Subcutaneous abdominal adipose tissue (tissue), 5 donors: ENCODE measurements around the gene RPL31.

Source experiments
- H3K27ac ChIP-seq: one replicate; pipeline ENCODE4 v1.7.0; 2013; ENCODE audit warnings: low read depth, mild to moderate bottlenecking, inconsistent platforms, low read length, moderate library complexity
- H3K27me3 ChIP-seq, 5 donors: one replicate each; pipeline ENCODE4 v1.7.0; 2013; ENCODE audit warnings: low read length in 5 of 5, inconsistent platforms in 1 of 5; ENCODE audit not compliant: control insufficient read depth in 5 of 5, insufficient read depth in 4 of 5
- H3K36me3 ChIP-seq, 5 donors: one replicate each; pipeline ENCODE4 v1.7.0; 2013; ENCODE audit warnings: low read length in 5 of 5; ENCODE audit not compliant: control insufficient read depth in 5 of 5, insufficient read depth in 5 of 5
- H3K4me1 ChIP-seq, 5 donors: one replicate each; pipeline ENCODE4 v1.7.0; 2013; ENCODE audit warnings: low read length in 5 of 5, mild to moderate bottlenecking in 3 of 5, moderate library complexity in 1 of 5; ENCODE audit not compliant: control insufficient read depth in 5 of 5, insufficient read depth in 5 of 5
- H3K4me3 ChIP-seq, 5 donors: one replicate each; pipeline ENCODE4 v1.7.0; 2013; ENCODE audit warnings: low read length in 5 of 5, low read depth in 1 of 5
- H3K9ac ChIP-seq, 5 donors: one replicate each; pipeline ENCODE4 v1.7.0; 2013; ENCODE audit warnings: low read length in 5 of 5, mild to moderate bottlenecking in 4 of 5, moderate library complexity in 3 of 5
- H3K9me3 ChIP-seq, 5 donors: one replicate each; pipeline ENCODE4 v1.7.0; 2013; ENCODE audit warnings: low read length in 5 of 5; ENCODE audit not compliant: control insufficient read depth in 5 of 5
- donor health status: healthy.
- donor health status: healthy.
- donor health status: healthy.
- donor health status: healthy.
- donor health status: healthy.

The RPL31 gene

DNA sequence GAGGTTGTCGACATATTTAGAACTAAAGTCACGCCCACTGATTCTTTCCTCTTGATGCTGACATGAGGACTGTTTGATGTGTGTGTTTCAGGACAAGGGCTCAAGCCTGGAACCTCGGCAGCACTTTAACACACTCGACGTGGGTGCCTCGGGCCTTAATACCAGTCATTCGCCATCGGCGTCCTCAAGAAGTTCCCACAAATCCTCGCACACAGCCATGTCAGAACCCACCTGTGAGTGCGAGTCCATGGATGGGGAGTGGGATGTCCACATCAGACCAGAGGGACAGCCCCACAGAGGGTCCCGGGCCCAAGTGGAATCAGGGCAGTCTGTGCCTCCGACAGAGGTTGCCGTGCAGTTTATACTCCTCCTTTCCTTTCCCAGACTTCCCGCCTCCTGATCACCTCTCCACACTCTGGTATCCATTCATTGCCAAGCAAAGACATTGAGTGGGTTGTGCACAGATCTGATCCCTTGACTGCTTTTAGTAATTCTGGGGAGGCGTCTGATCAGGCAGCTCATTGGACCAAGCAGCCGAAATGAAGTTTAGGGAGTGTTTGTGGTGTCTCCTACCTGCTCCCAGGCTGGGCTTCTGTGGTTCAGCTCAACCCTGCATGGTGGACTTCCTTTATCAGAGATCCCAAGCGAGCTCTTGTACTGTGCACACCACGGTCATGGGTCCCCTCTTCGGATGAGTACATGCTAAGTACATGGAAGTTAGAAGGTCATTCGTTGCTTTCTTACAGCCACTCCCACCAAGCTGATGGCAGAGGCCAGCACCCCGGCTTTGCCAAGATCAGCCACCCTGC lies 27.2 kb upstream of the RPL31 start:
- H3K9ac ChIP-seq, result no peak overlapping the region
- H3K27me3 ChIP-seq, result peaks cover 0 to 2% (median 0%) of the 10 kb centered on the region in 5 donors
- no peak overlapping the region for H3K4me3 ChIP-seq
- H3K36me3 ChIP-seq, result peaks cover 0 to 19% (median 0%) of the 10 kb centered on the region in 5 donors
- no peaks in the 10 kb centered on the region for H3K4me1 ChIP-seq
- no peak overlapping the region for H3K27ac ChIP-seq
- no peaks in the 10 kb centered on the region for H3K9me3 ChIP-seq

DNA sequence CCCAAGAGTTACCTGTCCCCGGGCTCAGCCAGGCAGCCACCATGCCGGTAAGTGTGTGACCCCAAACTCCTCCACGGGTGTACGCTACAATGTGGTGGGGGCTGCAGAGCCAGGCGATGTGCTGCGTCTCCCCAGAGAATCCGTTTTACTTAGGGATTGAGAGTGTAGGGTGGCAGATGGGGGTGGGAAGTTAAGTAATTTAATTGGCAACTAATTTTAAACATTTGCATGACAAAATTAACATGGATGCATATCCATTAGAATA lies 26.6 kb upstream of the RPL31 start:
- Histone ChIP-seq H3K9me3 (no peaks in the 10 kb centered on the region), H3K27me3 (peaks cover 0 to 2% (median 0%) of the 10 kb centered on the region in 5 donors), H3K4me1 (no peaks in the 10 kb centered on the region), H3K27ac (no peak overlapping the region), H3K4me3 (no peak overlapping the region), H3K9ac (no peak overlapping the region), H3K36me3 (peaks cover 0 to 19% (median 0%) of the 10 kb centered on the region in 5 donors)

DNA sequence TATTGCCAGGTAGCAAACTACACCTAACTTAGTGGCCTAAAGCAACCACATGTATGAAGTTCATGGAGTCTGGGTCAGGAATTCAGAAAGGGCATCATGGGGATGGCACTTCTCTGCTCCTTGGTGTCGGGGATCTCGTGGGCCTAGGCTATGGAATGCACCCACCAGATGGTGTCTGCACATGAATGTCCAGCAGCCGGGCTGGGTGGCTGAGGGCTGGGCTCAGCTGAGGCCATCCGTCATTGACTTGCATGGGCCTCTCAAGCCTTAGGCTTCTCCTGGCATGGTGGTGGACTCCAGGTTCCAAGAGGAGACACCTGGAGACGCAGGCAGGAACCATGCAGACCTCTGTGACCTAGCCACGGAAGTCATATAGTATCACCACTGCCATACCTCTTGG lies 26.0 kb upstream of the RPL31 start:
- H3K4me1 ChIP-seq, result peaks cover 0 to 3% (median 0%) of the 10 kb centered on the region in 5 donors
- H3K27ac ChIP-seq, result no peak overlapping the region
- H3K27me3 ChIP-seq, result peaks cover 0 to 2% (median 0%) of the 10 kb centered on the region in 5 donors
- H3K36me3 ChIP-seq, result peaks cover 0 to 16% (median 0%) of the 10 kb centered on the region in 5 donors
- H3K9me3 ChIP-seq, result no peaks in the 10 kb centered on the region
- no peak overlapping the region for H3K9ac ChIP-seq
- no peak overlapping the region for H3K4me3 ChIP-seq

DNA sequence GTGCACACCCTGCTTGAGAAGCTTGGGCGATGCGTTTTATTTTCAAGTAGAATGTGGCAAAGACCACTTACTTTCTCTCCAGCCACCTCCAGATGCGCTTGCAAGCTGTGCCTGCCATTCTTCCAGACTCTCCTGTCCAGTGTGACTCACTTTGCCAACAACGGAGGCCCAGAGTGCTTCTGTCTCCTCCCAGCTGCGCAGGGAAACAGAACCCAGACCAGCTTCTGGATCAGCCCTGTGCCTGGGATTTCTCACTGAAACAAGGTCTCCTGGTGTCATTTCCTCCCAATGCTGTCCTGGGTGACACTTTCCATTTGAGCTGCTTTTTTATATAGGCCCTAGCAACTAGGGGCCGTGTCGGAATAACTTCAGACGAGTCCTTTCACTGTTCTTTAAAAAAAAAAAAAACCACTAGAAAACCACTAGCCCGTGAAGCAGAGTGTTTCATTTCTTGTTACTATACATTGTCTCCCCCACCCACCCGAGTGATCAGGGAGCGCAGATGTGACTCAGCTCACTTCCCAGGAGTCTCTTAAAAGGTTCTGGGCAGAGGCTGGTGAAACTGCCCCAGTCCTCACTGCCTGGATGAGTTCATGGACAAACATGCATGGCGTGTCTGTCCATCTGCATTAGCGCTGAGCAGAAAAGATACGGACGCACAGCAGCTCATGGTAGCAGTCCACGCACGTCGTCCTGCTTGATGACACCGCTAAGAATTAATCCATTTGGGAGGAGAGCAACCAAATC lies 25.3 kb upstream of the RPL31 start:
- peaks cover 0 to 16% (median 0%) of the 10 kb centered on the region in 5 donors for H3K36me3 ChIP-seq
- H3K9me3 ChIP-seq, result no peaks in the 10 kb centered on the region
- peaks cover 0 to 5% (median 0%) of the 10 kb centered on the region in 5 donors for H3K4me1 ChIP-seq
- H3K4me3 ChIP-seq, result no peak overlapping the region
- no peak overlapping the region for H3K27ac ChIP-seq
- H3K9ac ChIP-seq, result no peak overlapping the region
- H3K27me3 ChIP-seq, result peaks cover 0 to 2% (median 0%) of the 10 kb centered on the region in 5 donors

DNA sequence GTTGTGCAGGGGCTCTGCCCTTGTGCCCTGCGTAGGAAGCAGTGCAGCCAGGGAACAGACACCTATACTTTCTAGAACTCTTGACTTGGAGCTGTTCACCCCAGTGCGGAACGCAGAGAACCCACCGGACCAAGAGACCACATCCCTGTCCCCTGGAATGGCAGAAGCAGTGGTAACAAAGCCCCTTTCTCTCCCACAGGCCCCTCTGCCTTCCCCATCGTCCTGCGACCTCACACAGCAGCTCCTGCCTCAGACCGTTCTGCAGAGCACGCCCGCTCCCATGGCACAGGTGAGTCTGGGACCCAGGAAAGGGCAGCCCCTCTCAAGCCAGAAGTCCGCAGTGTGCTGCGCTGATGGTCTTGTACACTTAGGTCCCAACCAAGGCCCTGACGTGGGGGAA lies 24.6 kb upstream of the RPL31 start:
- Histone ChIP-seq H3K9me3 (no peaks in the 10 kb centered on the region), H3K36me3 (peaks cover 0 to 18% (median 4%) of the 10 kb centered on the region in 5 donors), H3K9ac (no peak overlapping the region), H3K4me1 (peaks cover 0 to 5% (median 0%) of the 10 kb centered on the region in 5 donors), H3K27me3 (no peaks in the 10 kb centered on the region), H3K27ac (no peak overlapping the region), H3K4me3 (no peak overlapping the region)

DNA sequence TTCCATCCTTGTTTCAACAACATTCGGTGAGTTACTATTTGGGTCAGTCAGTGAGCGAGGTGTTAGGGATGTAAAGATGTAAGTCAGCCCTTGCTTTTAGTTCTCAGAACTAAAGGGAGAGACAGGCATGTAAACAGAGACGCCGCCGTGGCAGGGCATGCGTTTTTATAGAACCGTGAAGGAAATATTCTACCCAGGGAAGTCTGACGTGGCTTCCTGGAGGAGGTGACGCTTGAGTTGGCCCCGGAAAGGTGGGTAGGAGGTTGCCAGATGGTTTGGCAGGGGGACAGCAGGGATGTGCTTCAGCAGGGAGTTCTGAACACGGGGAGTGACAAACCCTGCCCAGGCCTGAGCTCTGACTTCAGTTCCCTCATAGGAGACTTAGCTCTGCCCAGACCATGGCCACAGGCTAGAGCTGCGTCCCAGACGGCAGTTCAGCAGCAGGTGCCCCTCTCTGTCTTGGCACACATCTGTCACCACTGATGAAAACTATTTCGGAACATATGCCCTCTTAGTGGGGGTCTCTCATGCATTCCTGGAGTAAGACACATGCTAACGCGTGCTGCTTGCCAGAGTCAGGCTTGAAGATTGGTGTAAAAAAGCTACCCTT lies 23.4 kb upstream of the RPL31 start:
- H3K27me3 ChIP-seq, result no peaks in the 10 kb centered on the region
- H3K9ac ChIP-seq, result no peak overlapping the region
- no peak overlapping the region for H3K4me3 ChIP-seq
- peaks cover 0 to 17% (median 5%) of the 10 kb centered on the region in 5 donors for H3K36me3 ChIP-seq
- no peaks in the 10 kb centered on the region for H3K9me3 ChIP-seq
- peaks cover 0 to 5% (median 0%) of the 10 kb centered on the region in 5 donors for H3K4me1 ChIP-seq
- H3K27ac ChIP-seq, result no peak overlapping the region

DNA sequence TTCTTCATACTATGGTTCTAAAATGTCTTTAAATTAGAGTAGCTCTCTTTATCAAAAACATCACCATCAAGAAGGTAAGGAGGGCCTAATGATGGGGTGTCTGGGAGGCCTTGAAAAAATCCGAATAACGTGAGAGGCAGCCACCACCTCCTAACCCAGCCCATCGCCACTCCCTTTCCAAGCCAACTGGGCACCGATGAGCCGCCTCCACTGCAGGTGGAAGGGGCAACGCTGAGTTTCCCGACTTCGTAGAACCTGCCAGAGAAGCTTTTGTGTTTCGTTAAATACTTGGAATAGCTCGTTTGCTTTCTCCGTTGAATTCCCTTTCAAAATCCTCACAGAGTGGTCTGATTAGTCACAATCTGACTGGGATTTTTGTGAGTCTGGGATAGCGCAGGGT lies 22.0 kb upstream of the RPL31 start:
- Histone ChIP-seq H3K9me3 (no peaks in the 10 kb centered on the region), H3K27ac (no peak overlapping the region), H3K9ac (no peak overlapping the region), H3K4me1 (peaks cover 0 to 5% (median 0%) of the 10 kb centered on the region in 5 donors), H3K36me3 (peaks cover 0 to 15% (median 5%) of the 10 kb centered on the region in 5 donors), H3K4me3 (no peak overlapping the region), H3K27me3 (no peaks in the 10 kb centered on the region)

DNA sequence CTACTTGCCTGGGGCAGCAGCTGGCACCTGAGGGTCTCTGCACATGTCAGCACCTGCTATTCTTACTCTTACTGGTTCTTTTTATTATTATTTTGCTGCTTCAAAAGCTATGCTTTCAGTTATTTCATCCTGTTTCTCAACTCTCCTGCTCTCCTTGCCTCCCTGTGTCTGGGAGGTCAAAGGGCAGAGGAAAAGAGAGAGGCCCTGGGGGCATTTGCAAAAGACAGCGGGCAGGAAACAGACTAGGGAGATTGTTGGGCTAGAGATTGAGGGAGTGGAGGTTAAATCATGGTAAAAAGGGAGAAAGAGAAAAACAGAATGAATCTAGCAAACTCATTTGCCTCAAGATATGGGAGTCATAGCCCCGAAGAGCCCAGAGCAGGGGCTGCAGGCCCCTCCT lies 21.1 kb upstream of the RPL31 start:
- Histone ChIP-seq H3K27ac (no peak overlapping the region), H3K4me3 (no peak overlapping the region)

DNA sequence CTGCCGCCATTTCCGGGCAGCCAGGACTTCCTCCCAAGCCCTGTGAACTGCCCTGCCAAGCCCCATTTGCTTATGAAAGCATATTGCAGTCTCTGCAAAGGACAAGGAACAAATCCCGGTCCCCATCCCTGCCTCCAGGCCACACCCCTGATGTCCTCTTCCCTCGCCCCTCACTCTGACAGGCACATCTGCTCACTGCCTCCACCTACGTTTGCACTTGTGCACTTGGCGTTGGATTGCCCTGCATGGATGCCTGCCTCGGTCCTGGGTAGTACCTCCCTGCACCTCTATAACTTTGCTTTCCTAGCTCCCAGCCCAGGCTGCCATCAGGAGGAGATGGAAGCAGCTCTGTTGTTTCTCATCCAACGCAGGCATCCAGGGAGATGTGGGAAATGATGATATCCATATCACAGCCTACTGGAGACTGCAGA lies 19.6 kb upstream of the RPL31 start:
- H3K36me3 ChIP-seq, result peaks cover 0 to 7% (median 3%) of the 10 kb centered on the region in 5 donors
- no peaks in the 10 kb centered on the region for H3K9me3 ChIP-seq
- H3K27me3 ChIP-seq, result no peaks in the 10 kb centered on the region
- no peak overlapping the region for H3K27ac ChIP-seq
- H3K4me1 ChIP-seq, result peaks cover 0 to 5% (median 0%) of the 10 kb centered on the region in 5 donors
- H3K4me3 ChIP-seq, result no peak overlapping the region
- no peak overlapping the region for H3K9ac ChIP-seq

More for the DNA sequence above, 21.1 kb upstream of the RPL31 start:
- Histone ChIP-seq H3K4me1 (peaks cover 0 to 5% (median 0%) of the 10 kb centered on the region in 5 donors), H3K9me3 (no peaks in the 10 kb centered on the region), H3K9ac (no peak overlapping the region), H3K27me3 (no peaks in the 10 kb centered on the region), H3K36me3 (peaks cover 0 to 10% (median 5%) of the 10 kb centered on the region in 5 donors)

DNA sequence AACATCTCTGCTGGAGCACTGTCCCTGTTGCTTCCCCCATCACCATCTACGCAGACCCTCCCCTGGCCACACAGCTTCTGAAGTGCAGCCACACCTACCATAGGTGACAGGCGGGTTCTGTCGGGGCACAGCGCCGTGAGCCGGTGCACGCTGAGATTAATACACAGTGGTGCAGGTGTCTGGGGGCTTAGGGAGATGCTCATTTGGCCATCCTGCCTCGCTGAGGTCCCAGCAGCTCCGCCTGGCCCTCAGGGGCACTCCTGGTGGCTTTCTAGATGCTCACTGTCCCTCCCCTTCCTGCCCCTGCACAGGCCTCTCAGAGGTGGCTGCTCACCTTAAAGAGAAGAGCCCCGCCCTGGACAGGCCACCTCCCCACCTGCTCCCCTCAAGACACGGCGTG lies 18.9 kb upstream of the RPL31 start:
- peaks cover 0 to 5% (median 4%) of the 10 kb centered on the region in 5 donors for H3K36me3 ChIP-seq
- H3K9me3 ChIP-seq, result no peaks in the 10 kb centered on the region
- no peak overlapping the region for H3K9ac ChIP-seq
- peaks cover 0 to 5% (median 0%) of the 10 kb centered on the region in 5 donors for H3K4me1 ChIP-seq
- no peaks in the 10 kb centered on the region for H3K27me3 ChIP-seq
- H3K27ac ChIP-seq, result no peak overlapping the region
- no peak overlapping the region for H3K4me3 ChIP-seq
